HEK293T (cell line): Measurements from ENCODE around the gene HTD2.

Experiments
- ARNT ChIP-seq: fragments of 450-650 bp; IDR thresholded peaks from 2 replicates; pipeline ENCODE4 v1.6.1; 2017; ENCODE audit warnings: mild to moderate bottlenecking
- FOXA1 ChIP-seq: fragments of 450-650 bp; IDR thresholded peaks from 2 replicates; pipeline ENCODE4 v1.6.1; 2016; ENCODE audit warnings: mild to moderate bottlenecking
- FOXM1 ChIP-seq: fragments of 450-650 bp; IDR thresholded peaks from 2 replicates; pipeline ENCODE4 v1.6.1; 2017; ENCODE audit warnings: mild to moderate bottlenecking, borderline replicate concordance
- HDGF ChIP-seq: fragments of 450-650 bp; IDR thresholded peaks from 2 replicates; pipeline ENCODE4 v1.6.1; 2017; ENCODE audit warnings: antibody characterized with exemption, borderline replicate concordance
- L3MBTL2 ChIP-seq: fragments of 450-650 bp; conservative IDR thresholded peaks from 2 replicates; pipeline ENCODE4 v1.6.1; 2016; ENCODE audit warnings: mild to moderate bottlenecking
- NFRKB ChIP-seq: fragments of 450-650 bp; IDR thresholded peaks from 2 replicates; pipeline ENCODE4 v1.6.1; 2016; ENCODE audit warnings: mild to moderate bottlenecking, moderate library complexity

GRCh38 chr3:58287354-58287753 is 19.0 kb upstream of the HTD2 start:
- TF ChIP-seq NFRKB (no peak), ARNT (no peak), FOXM1 (no peak), FOXA1 (no peak), HDGF (no peak), L3MBTL2 (no peak)
